Colonic mucosa (tissue), 4 donors: Measurements from ENCODE around the gene SFMBT2. TPM values are rescaled to one million over a fixed set of nuclear protein-coding genes. Genes with fewer than 3 reads are reported as not detected.

Experiments used
- DNase-seq: peaks from one replicate; pipeline ENCODE4 v3.0.0-alpha.2; 2020
- H3K27ac ChIP-seq: fragments of 200-600 bp; one replicate; pipeline ENCODE4 v1.8.0; 2021
- H3K27me3 ChIP-seq: fragments of 200-600 bp; one replicate; pipeline ENCODE4 v1.8.0; 2021
- H3K36me3 ChIP-seq: fragments of 200-600 bp; one replicate; pipeline ENCODE4 v1.8.0; 2021
- H3K4me1 ChIP-seq: fragments of 200-600 bp; one replicate; pipeline ENCODE4 v1.8.0; 2021; ENCODE audit warnings: mild to moderate bottlenecking
- H3K4me3 ChIP-seq: fragments of 200-600 bp; one replicate; pipeline ENCODE4 v1.8.0; 2021
- H3K9ac ChIP-seq, 2 donors: one replicate each; pipeline ENCODE4 v1.7.0; 2013; ENCODE audit warnings: control low read depth in 2 of 2, low read depth in 2 of 2, low read length in 2 of 2
- H3K9me3 ChIP-seq: fragments of 200-600 bp; one replicate; pipeline ENCODE4 v1.8.0; 2021
- CTCF ChIP-seq: fragments of 200-600 bp; IDR thresholded peaks from one replicate; pipeline ENCODE4 v1.8.0; 2022; ENCODE audit warnings: antibody characterized with exemption, mild to moderate bottlenecking
- intact Hi-C: fragments of 100-400 bp; cut with DNase I; formaldehyde crosslinking; loops from one replicate; pipeline ENCODE4 v1.14.1; 2022
- total RNA-seq, 2 donors: library from RNA; stranded (reverse); fragmentation: NEBNext Ultra II Directional in 1 of 2; extraction: Animal tissue kit (Norgen Biotek cat#: 25700) in 1 of 2; gene quantifications; one replicate each; pipeline ENCODE4 v1.2.1, GENCODE V29; 2021
- donor health status: healthy.
- donor health status: DM: no; HTN: no; CAD: no.
- donor health status: DM: no; HTN: no; CAD: no.

The SFMBT2 gene
- total RNA-seq, 2 donors from 2014 or later, result 2.3 to 3.5 TPM

- TF ChIP-seq CTCF, result no peak
- Histone ChIP-seq H3K27ac (peak overlapping the region; percentile 40), H3K27me3 (peaks cover 44% of the 10 kb centered on the region), H3K36me3 (no peaks in the 10 kb centered on the region), H3K9ac (peak overlapping the region; percentile 26 to 56), H3K9me3 (no peaks in the 10 kb centered on the region), H3K4me1 (no peaks in the 10 kb centered on the region), H3K4me3 (peak overlapping the region; percentile 54)
- intact Hi-C loops, result no loop called here
- DNase-seq, result peak; percentile 39
Measured at GRCh38 chr10:7407368-7408290, 3.2 kb downstream of the SFMBT2 start.

GRCh38 chr10:7406712-7407333 is 4.0 kb downstream of the SFMBT2 start:
- no peaks in the 10 kb centered on the region for H3K9me3 ChIP-seq
- H3K4me3 ChIP-seq, result no peak overlapping the region
- no peak for DNase-seq
- intact Hi-C loops, result no loop called here
- H3K36me3 ChIP-seq, result no peaks in the 10 kb centered on the region
- H3K27ac ChIP-seq, result no peak overlapping the region
- H3K27me3 ChIP-seq, result peaks cover 36% of the 10 kb centered on the region
- H3K4me1 ChIP-seq, result no peaks in the 10 kb centered on the region
- no peak overlapping the region for H3K9ac ChIP-seq
- TF ChIP-seq CTCF, result no peak

- DNase-seq, result no peak
- H3K9me3 ChIP-seq, result no peaks in the 10 kb centered on the region
- no peak for TF ChIP-seq CTCF
- H3K36me3 ChIP-seq, result no peaks in the 10 kb centered on the region
- H3K4me1 ChIP-seq, result no peaks in the 10 kb centered on the region
- H3K27me3 ChIP-seq, result peaks cover 24% of the 10 kb centered on the region
- H3K4me3 ChIP-seq, result no peak overlapping the region
- no peak overlapping the region for H3K27ac ChIP-seq
- H3K9ac ChIP-seq, result no peak overlapping the region
- intact Hi-C loops, result no loop called here
Measured at GRCh38 chr10:7405637-7406036, 5.2 kb downstream of the SFMBT2 start.

- Histone ChIP-seq H3K9me3 (no peaks in the 10 kb centered on the region), H3K36me3 (no peaks in the 10 kb centered on the region), H3K9ac (no peak overlapping the region), H3K4me3 (no peak overlapping the region), H3K27me3 (peaks cover 8% of the 10 kb centered on the region), H3K27ac (no peak overlapping the region), H3K4me1 (no peaks in the 10 kb centered on the region)
- intact Hi-C loops, result no loop called here
- DNase-seq, result no peak
- no peak for TF ChIP-seq CTCF
Measured at GRCh38 chr10:7403620-7404019, 7.2 kb downstream of the SFMBT2 start.

GRCh38 chr10:7401782-7402181 is 9.1 kb downstream of the SFMBT2 start:
- H3K4me3 ChIP-seq, result no peak overlapping the region
- intact Hi-C loops, result no loop called here
- H3K9me3 ChIP-seq, result no peaks in the 10 kb centered on the region
- no peaks in the 10 kb centered on the region for H3K36me3 ChIP-seq
- H3K9ac ChIP-seq, result no peak overlapping the region
- DNase-seq, result no peak
- TF ChIP-seq CTCF, result no peak
- H3K4me1 ChIP-seq, result no peaks in the 10 kb centered on the region
- no peak overlapping the region for H3K27ac ChIP-seq
- H3K27me3 ChIP-seq, result no peaks in the 10 kb centered on the region
